ENCODE results near the gene HOXA9. TPM values are rescaled to one million over a fixed set of nuclear protein-coding genes. Genes with fewer than 3 reads are reported as not detected.

The HOXA9 gene
- total RNA-seq, 6 donors from 2014 or later = 0.30 to 6.1 (median 0.49) TPM; not detected in 1

DNA sequence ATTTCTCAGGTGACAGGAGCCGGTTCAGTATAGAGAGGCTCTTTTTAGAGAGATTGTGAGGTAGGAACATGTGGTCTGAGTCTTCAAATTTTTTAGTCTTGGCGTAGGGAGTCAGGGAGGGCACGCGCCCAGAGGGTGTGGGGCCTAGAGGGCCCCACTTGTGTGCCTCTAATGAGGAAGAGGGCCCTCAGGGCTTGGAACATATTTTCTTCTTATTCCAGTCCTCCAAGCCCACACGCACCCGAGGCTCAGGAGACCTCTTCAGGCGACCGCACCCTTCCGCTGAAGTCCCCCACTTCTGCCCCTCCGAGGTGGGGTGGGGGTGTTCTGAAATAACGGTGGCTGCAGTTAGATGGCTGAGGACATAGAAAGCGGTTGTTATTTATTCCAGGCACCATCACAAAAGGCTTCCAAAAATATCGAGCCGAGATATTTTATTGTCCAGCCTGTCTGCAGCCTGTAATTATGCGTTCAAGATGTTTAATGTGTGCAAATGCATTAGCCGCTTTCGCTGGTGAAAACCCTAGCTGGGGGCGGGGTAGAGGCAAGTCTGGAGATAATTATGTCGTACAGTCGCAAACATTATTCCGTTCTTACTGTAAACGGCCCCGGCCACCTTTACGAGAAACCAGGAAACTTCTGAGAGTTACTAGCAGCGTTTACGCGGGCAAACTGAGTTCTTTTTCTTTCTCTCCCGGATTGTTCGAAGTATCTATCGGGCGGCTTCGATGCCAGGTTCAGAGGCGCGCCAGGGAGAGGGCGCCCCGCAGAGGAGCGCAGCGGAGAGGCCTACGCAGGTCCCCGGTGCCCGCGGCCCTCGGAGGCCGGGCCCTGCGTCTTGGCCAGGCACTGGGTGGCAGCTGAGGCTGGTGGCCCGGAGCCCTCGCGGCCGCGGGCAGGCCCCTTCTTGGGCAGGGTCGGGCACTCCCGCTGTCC lies 47.4 kb upstream of the HOXA9 start:
- WGBS, 2 donors = 11% methylated on average over 33 to 51 of the region's 52 CpGs
- Histone ChIP-seq H3K27me3 (peaks cover 0 to 53% (median 28%) of the 10 kb centered on the region in 4 donors), H3K4me1 (peaks cover 9 to 20% (median 15%) of the 10 kb centered on the region in 4 donors), H3K36me3 (no peaks in the 10 kb centered on the region), H3K4me3 (no peak overlapping the region), H3K9me3 (no peaks in the 10 kb centered on the region), H3K27ac (no peak overlapping the region)
- ATAC-seq (ENCODE audit: low FRiP score in 2 of 2) (no peak), DNase-seq (peak in 1 of 2 donors; percentile 79)
- TF ChIP-seq, protein P1, sequence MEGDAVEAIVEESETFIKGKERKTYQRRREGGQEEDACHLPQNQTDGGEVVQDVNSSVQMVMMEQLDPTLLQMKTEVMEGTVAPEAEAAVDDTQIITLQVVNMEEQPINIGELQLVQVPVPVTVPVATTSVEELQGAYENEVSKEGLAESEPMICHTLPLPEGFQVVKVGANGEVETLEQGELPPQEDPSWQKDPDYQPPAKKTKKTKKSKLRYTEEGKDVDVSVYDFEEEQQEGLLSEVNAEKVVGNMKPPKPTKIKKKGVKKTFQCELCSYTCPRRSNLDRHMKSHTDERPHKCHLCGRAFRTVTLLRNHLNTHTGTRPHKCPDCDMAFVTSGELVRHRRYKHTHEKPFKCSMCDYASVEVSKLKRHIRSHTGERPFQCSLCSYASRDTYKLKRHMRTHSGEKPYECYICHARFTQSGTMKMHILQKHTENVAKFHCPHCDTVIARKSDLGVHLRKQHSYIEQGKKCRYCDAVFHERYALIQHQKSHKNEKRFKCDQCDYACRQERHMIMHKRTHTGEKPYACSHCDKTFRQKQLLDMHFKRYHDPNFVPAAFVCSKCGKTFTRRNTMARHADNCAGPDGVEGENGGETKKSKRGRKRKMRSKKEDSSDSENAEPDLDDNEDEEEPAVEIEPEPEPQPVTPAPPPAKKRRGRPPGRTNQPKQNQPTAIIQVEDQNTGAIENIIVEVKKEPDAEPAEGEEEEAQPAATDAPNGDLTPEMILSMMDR (IDR thresholded peaks at IDR 0.05) = no peak
- TF ChIP-seq EP300 (IDR thresholded peaks at IDR 0.05) (no peak), POLR2A (IDR thresholded peaks at IDR 0.05) (no peak), POLR2AphosphoS5 (IDR thresholded peaks at IDR 0.05) (no peak)

DNA sequence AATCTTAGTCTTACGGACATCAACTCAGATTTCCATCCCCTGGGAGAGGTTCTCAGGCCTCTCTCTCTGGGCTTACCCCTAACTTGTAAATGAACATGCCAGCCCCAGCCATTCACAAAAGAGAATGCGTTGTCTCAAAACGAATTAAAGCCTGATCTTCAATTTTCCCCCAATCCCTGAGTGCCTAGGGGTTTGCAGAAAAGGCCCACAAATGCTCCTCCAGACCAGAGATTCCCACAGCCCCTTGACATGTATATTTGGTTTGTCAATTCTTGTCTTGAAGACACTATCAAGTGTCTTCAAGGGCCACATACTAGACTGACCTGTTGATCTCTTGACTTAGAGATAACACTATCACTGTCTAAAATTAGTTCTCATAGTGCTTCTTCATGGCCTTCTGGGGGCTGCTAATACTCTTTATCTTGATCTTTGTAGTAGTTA lies 46.4 kb upstream of the HOXA9 start:
- WGBS, 2 donors = 29 to 35% methylated on average over 3 of the region's 3 CpGs
- peaks cover 9 to 20% (median 15%) of the 10 kb centered on the region in 4 donors for H3K4me1 ChIP-seq
- H3K4me3 ChIP-seq = no peak overlapping the region
- ATAC-seq (ENCODE audit: low FRiP score in 2 of 2) (no peak), DNase-seq (no peak)
- no peak overlapping the region for H3K27ac ChIP-seq
- H3K9me3 ChIP-seq = no peaks in the 10 kb centered on the region
- H3K36me3 ChIP-seq = no peaks in the 10 kb centered on the region
- H3K27me3 ChIP-seq = peaks cover 0 to 59% (median 29%) of the 10 kb centered on the region in 4 donors
- TF ChIP-seq POLR2AphosphoS5 (IDR thresholded peaks at IDR 0.05) = no peak
- TF ChIP-seq EP300 (IDR thresholded peaks at IDR 0.05) = no peak
- TF ChIP-seq, protein P1 (IDR thresholded peaks at IDR 0.05) = no peak
- no peak for TF ChIP-seq POLR2A (IDR thresholded peaks at IDR 0.05)

GRCh38 chr7:27211084-27211446 lies 45.7 kb upstream of the HOXA9 start:
- DNase-seq = no peak
- TF ChIP-seq POLR2A (IDR thresholded peaks at IDR 0.05) (no peak), POLR2AphosphoS5 (IDR thresholded peaks at IDR 0.05) (no peak), EP300 (IDR thresholded peaks at IDR 0.05) (no peak)
- TF ChIP-seq, protein P1 (IDR thresholded peaks at IDR 0.05) = no peak
- no peaks in the 10 kb centered on the region for H3K36me3 ChIP-seq
- whole genome bisulfite sequencing, 2 donors = 44 to 82% methylated on average over 1 of the region's 1 CpG
- H3K9me3 ChIP-seq = no peaks in the 10 kb centered on the region
- no peak for ATAC-seq (ENCODE audit: low FRiP score in 2 of 2)
- peaks cover 0 to 65% (median 30%) of the 10 kb centered on the region in 4 donors for H3K27me3 ChIP-seq
- H3K4me3 ChIP-seq = no peak overlapping the region
- H3K27ac ChIP-seq = no peak overlapping the region
- H3K4me1 ChIP-seq = peaks cover 9 to 20% (median 15%) of the 10 kb centered on the region in 4 donors

- Histone ChIP-seq H3K27ac (no peak overlapping the region), H3K4me3 (peak overlapping the region in 2 of 4 donors; percentile 10 to 19), H3K36me3 (no peaks in the 10 kb centered on the region), H3K4me1 (peaks cover 9 to 22% (median 16%) of the 10 kb centered on the region in 4 donors), H3K27me3 (peaks cover 0 to 70% (median 33%) of the 10 kb centered on the region in 4 donors), H3K9me3 (no peaks in the 10 kb centered on the region)
- 10 to 11% methylated on average over 31 to 32 of the region's 32 CpGs for WGBS, 2 donors
- DNase-seq (peak in 1 of 2 donors; percentile 80), ATAC-seq (ENCODE audit: low FRiP score in 2 of 2) (peak; percentile 13 to 79)
- no peak for TF ChIP-seq EP300 (IDR thresholded peaks at IDR 0.05)
- no peak for TF ChIP-seq POLR2A (IDR thresholded peaks at IDR 0.05)
- TF ChIP-seq, protein P1 (IDR thresholded peaks at IDR 0.05) = peak; percentile 66 to 79 (median 74)
- TF ChIP-seq POLR2AphosphoS5 (IDR thresholded peaks at IDR 0.05) = no peak
These were observed 45.2 kb upstream of the HOXA9 start for GRCh38 chr7:27210441-27211083.
